Neural cell (in vitro differentiated cells): ENCODE data around the gene UMAD1. TPM values are rescaled to one million over a fixed set of nuclear protein-coding genes. Genes with fewer than 3 reads are reported as not detected.

ENCODE experiments used
- H2AFZ ChIP-seq: fragments of 200-600, 300-800 bp; sonication (generic), shearing (Covaris generic); 2 replicates; pipeline ENCODE4 v1.6.0; 2014; ENCODE audit warnings: low read depth, mild to moderate bottlenecking, antibody characterized with exemption, low read length, moderate library complexity
- H3F3A ChIP-seq: fragments of 200-600 bp; shearing (Covaris generic); 2 replicates; pipeline ENCODE4 v1.6.1; 2016; ENCODE audit warnings: mild to moderate bottlenecking, moderate library complexity, mixed read lengths, antibody characterized with exemption, low read length; ENCODE audit not compliant: insufficient read depth, poor library complexity, severe bottlenecking
- H3K27ac ChIP-seq: fragments of 200-600, 300-800 bp; sonication (generic), shearing (Covaris generic); 2 replicates; pipeline ENCODE4 v1.5.1; 2014; ENCODE audit warnings: mild to moderate bottlenecking, low read length, moderate library complexity
- H3K27me3 ChIP-seq: fragments of 300-800, 200-600 bp; sonication (generic), shearing (Covaris generic); 2 replicates; pipeline ENCODE4 v1.6.0; 2014; ENCODE audit warnings: mild to moderate bottlenecking, low read depth, low read length, moderate library complexity; ENCODE audit not compliant: insufficient read depth
- H3K36me3 ChIP-seq: fragments of 300-800, 200-600 bp; sonication (generic), shearing (Covaris generic); 2 replicates; pipeline ENCODE4 v1.5.1; 2014; ENCODE audit warnings: mild to moderate bottlenecking, antibody characterized with exemption, low read length, moderate library complexity; ENCODE audit not compliant: insufficient read depth
- H3K4me2 ChIP-seq: fragments of 300-800, 200-600 bp; sonication (generic), shearing (Covaris generic); 2 replicates; pipeline ENCODE4 v1.6.0; 2014; ENCODE audit warnings: mild to moderate bottlenecking, low read length
- H3K4me3 ChIP-seq: fragments of 300-800, 200-600 bp; sonication (generic), shearing (Covaris generic); 2 replicates; pipeline ENCODE4 v1.5.1; 2014; ENCODE audit warnings: mild to moderate bottlenecking, low read length, moderate library complexity
- H3K79me2 ChIP-seq: fragments of 200-600 bp; shearing (Covaris generic); replicated peaks from 2 replicates; pipeline ENCODE4 v1.6.0; 2014; ENCODE audit warnings: mild to moderate bottlenecking, low read length, moderate library complexity; ENCODE audit not compliant: insufficient read depth
- H3K9ac ChIP-seq: fragments of 300-800, 200-600 bp; sonication (generic), shearing (Covaris generic); 2 replicates; pipeline ENCODE4 v1.6.1; 2016; ENCODE audit warnings: mild to moderate bottlenecking, low read length, mixed read lengths
- H3K9me2 ChIP-seq: fragments of 200-600 bp; shearing (Covaris generic); 2 replicates; pipeline ENCODE4 v1.6.1; 2016; ENCODE audit warnings: mild to moderate bottlenecking, low read length, mixed read lengths; ENCODE audit not compliant: insufficient read depth
- H3K9me3 ChIP-seq: fragments of 200-600, 300-800 bp; sonication (generic), shearing (Covaris generic); 2 replicates; pipeline ENCODE4 v1.6.1; 2016; ENCODE audit warnings: mild to moderate bottlenecking, mixed run types, low read length, moderate library complexity, mixed read lengths
- H4K20me1 ChIP-seq: fragments of 200-600 bp; shearing (Covaris generic); 2 replicates; pipeline ENCODE4 v1.6.1; 2016; ENCODE audit warnings: mild to moderate bottlenecking, mixed run types; ENCODE audit not compliant: insufficient read depth
- EP300 ChIP-seq: fragments of 450-650 bp; conservative IDR thresholded peaks from 2 replicates; pipeline ENCODE4 v1.6.1; 2014; ENCODE audit warnings: antibody characterized with exemption, mild to moderate bottlenecking, moderate library complexity; ENCODE audit not compliant: poor library complexity, severe bottlenecking
- MXI1 ChIP-seq: fragments of 450-650 bp; conservative IDR thresholded peaks from 2 replicates; pipeline ENCODE4 v1.6.1; 2014; ENCODE audit warnings: antibody characterized with exemption, mild to moderate bottlenecking; ENCODE audit not compliant: poor library complexity, severe bottlenecking
- POLR2AphosphoS5 ChIP-seq: IDR thresholded peaks from 2 replicates; pipeline ENCODE4 v1.6.1; 2012
- RAD21 ChIP-seq: fragments of 450-650 bp; conservative IDR thresholded peaks from 2 replicates; pipeline ENCODE4 v1.6.1; 2014; ENCODE audit warnings: antibody characterized with exemption, mild to moderate bottlenecking, moderate library complexity
- SMC3 ChIP-seq: fragments of 450-650 bp; conservative IDR thresholded peaks from 2 replicates; pipeline ENCODE4 v1.6.1; 2014; ENCODE audit warnings: antibody characterized with exemption, mild to moderate bottlenecking, moderate library complexity; ENCODE audit not compliant: poor library complexity
- TAF1 ChIP-seq: IDR thresholded peaks from 2 replicates; pipeline ENCODE4 v1.6.1; 2012; ENCODE audit warnings: low read depth
- polyA plus RNA-seq: library from polyadenylated mRNA; depleted of rRNA; stranded (reverse); fragments of >200 nt; gene quantifications from 2 replicates; pipeline ENCODE4 v1.2.3, GENCODE V29; 2014
- TF ChIP-seq, protein P1 (sequence below): IDR thresholded peaks from 2 replicates; pipeline ENCODE4 v1.6.1; 2012; ENCODE audit warnings: borderline replicate concordance
- TF ChIP-seq, protein P2 (sequence below): fragments of 450-650 bp; IDR thresholded peaks from 2 replicates; pipeline ENCODE4 v1.5.1; 2014; ENCODE audit warnings: antibody characterized with exemption, mild to moderate bottlenecking, moderate library complexity; ENCODE audit not compliant: poor library complexity, severe bottlenecking

The UMAD1 gene
- polyA plus RNA-seq, 1 donor from 2014 or later = 14.7 TPM

DNA sequence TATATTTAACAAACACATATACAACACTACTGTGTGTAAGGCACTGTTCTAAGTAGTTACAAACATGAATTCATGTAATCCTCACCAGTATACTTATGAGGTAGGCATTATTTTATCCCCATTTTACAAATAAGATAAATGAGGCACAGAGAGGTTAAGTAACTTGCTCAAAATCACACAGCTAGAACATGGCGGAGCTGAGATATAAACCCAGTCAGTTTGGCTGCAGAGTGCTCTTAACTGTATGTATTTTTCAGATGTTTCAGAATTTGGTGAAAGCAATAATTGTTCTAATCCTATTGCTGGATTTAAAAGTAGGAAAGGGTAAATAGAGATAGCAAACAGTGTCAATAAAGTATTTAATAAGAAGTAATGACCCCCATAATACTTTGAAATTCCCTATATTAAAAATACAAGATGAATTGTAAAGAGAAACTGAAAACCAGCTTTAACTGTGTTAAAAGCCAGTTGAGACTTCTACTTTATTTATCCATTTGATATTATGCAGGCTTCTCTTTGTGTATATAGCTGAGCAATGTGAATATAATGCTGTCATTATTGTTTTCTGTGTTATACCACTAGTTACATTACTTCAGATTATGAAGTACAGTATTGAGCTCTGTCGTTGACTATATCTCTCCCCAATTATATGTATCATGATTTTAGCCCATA is 110.2 kb downstream of the UMAD1 start:
- Histone ChIP-seq H3K27ac (no peak overlapping the region), H3K9me2 (no peaks in the 10 kb centered on the region)

DNA sequence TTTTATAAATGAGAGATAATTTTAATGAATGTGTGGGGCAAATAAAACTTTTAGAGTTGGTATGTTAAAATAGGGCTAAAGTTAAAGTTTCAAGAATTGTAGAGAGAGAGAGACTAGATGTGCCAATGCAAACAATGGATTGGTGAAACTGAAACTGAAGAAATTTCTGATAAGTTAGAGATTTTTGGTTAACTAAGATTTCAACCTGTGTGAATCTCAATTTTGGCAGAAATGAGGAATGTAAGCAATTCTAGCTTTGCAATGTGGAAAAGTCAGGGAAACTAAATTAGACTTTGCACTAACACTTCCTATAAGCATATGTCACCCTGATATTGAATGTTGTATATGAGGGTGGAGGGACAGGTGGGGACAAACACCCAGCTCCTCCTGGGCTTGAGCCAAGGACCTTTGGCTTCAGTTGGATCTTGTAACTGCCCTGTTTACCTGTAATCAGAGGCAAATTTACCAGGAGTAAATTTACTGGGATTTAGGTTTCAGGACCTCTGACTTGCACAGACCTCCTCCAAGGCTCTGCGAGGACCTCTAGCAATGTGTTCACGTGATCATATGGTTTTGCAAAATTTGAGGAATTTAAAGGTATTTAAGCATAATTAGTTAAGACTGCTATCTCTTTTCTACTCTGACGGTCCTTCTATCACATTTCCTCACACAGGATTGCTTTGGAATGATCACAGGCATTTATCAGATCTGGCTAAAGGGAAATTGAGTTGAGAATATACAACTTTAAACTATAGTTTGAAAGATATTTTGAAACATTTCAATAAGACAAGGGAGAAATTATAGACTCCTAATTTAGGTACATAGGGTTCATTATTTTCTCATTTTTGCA is 110.9 kb downstream of the UMAD1 start:
- Histone ChIP-seq H3K9me2 (no peaks in the 10 kb centered on the region), H3K36me3 (no peaks in the 10 kb centered on the region), H3K79me2 (no peaks in the 10 kb centered on the region), H3K27ac (no peak overlapping the region), H3F3A (no peaks in the 10 kb centered on the region), H3K9ac (no peak overlapping the region), H3K4me2 (no peak overlapping the region), H3K4me3 (no peak overlapping the region), H4K20me1 (no peaks in the 10 kb centered on the region), H2AFZ (no peak overlapping the region), H3K9me3 (no peaks in the 10 kb centered on the region), H3K27me3 (no peaks in the 10 kb centered on the region)
- TF ChIP-seq RAD21 (no peak), POLR2AphosphoS5 (no peak), TAF1 (no peak), EP300 (no peak), MXI1 (no peak)
- TF ChIP-seq, protein P1, sequence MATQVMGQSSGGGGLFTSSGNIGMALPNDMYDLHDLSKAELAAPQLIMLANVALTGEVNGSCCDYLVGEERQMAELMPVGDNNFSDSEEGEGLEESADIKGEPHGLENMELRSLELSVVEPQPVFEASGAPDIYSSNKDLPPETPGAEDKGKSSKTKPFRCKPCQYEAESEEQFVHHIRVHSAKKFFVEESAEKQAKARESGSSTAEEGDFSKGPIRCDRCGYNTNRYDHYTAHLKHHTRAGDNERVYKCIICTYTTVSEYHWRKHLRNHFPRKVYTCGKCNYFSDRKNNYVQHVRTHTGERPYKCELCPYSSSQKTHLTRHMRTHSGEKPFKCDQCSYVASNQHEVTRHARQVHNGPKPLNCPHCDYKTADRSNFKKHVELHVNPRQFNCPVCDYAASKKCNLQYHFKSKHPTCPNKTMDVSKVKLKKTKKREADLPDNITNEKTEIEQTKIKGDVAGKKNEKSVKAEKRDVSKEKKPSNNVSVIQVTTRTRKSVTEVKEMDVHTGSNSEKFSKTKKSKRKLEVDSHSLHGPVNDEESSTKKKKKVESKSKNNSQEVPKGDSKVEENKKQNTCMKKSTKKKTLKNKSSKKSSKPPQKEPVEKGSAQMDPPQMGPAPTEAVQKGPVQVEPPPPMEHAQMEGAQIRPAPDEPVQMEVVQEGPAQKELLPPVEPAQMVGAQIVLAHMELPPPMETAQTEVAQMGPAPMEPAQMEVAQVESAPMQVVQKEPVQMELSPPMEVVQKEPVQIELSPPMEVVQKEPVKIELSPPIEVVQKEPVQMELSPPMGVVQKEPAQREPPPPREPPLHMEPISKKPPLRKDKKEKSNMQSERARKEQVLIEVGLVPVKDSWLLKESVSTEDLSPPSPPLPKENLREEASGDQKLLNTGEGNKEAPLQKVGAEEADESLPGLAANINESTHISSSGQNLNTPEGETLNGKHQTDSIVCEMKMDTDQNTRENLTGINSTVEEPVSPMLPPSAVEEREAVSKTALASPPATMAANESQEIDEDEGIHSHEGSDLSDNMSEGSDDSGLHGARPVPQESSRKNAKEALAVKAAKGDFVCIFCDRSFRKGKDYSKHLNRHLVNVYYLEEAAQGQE = no peak
- TF ChIP-seq, protein P2, sequence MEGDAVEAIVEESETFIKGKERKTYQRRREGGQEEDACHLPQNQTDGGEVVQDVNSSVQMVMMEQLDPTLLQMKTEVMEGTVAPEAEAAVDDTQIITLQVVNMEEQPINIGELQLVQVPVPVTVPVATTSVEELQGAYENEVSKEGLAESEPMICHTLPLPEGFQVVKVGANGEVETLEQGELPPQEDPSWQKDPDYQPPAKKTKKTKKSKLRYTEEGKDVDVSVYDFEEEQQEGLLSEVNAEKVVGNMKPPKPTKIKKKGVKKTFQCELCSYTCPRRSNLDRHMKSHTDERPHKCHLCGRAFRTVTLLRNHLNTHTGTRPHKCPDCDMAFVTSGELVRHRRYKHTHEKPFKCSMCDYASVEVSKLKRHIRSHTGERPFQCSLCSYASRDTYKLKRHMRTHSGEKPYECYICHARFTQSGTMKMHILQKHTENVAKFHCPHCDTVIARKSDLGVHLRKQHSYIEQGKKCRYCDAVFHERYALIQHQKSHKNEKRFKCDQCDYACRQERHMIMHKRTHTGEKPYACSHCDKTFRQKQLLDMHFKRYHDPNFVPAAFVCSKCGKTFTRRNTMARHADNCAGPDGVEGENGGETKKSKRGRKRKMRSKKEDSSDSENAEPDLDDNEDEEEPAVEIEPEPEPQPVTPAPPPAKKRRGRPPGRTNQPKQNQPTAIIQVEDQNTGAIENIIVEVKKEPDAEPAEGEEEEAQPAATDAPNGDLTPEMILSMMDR = no peak

More for the DNA sequence above, 110.2 kb downstream of the UMAD1 start:
- H3K9me3 ChIP-seq = no peaks in the 10 kb centered on the region
- H2AFZ ChIP-seq = no peak overlapping the region
- H3K9ac ChIP-seq = no peak overlapping the region
- TF ChIP-seq RAD21 (no peak), POLR2AphosphoS5 (no peak), MXI1 (no peak), EP300 (no peak), SMC3 (no peak), TAF1 (no peak)
- TF ChIP-seq, protein P2 = no peak
- TF ChIP-seq, protein P1 = no peak
- H3K36me3 ChIP-seq = no peaks in the 10 kb centered on the region
- no peaks in the 10 kb centered on the region for H3F3A ChIP-seq
- no peak overlapping the region for H3K4me3 ChIP-seq
- H4K20me1 ChIP-seq = no peaks in the 10 kb centered on the region
- no peaks in the 10 kb centered on the region for H3K27me3 ChIP-seq
- no peaks in the 10 kb centered on the region for H3K79me2 ChIP-seq
- H3K4me2 ChIP-seq = no peak overlapping the region
